NCI-H774 (cell line): ENCODE data around the gene CPD.
A peak's percentile ranks its signal among the peaks of the same experiment; 100 is the strongest.

ENCODE experiments used
- DNase-seq: peaks from one replicate; lab custom pipeline; 2025; lab: John Stamatoyannopoulos, UW

Gene CPD

DNA sequence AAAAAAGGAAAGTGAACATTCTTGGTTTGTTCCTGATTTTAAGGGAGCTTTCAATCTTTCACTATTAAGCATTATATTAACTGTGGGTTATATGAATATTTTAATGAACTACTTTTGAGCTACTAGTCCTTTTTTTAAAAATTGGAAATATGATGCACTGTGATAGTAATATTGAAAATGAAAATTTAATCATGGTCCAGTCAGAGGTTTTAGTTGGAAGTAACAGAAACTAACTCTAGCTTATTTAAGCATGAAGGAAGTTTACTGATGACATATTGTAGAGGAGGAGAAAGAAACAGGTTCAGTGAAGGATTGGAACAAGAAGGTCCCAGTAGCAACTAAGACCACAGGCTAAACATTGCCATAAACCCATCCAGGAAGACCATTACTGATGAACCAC, 24.0 kb upstream of the CPD start:
- DNase-seq: no peak

DNA sequence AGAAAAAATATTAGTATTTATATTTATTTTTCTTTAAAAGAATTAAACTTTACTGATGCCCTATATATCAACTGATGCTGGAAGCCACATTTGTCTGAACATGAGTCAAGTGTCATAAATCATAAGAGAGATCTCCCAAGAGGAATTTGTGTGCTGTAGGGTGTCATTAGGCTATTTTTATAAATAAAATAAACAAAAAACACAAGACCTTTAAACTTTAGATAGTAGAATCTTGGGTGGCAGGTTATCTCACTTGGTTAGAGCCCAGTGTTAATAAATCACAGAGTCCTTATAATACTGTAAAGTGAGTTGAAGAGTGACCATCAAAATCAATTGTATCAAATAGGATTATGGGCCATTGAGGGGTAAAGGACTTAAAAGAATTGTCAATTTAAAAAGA, 21.3 kb upstream of the CPD start:
- DNase-seq: no peak

DNA sequence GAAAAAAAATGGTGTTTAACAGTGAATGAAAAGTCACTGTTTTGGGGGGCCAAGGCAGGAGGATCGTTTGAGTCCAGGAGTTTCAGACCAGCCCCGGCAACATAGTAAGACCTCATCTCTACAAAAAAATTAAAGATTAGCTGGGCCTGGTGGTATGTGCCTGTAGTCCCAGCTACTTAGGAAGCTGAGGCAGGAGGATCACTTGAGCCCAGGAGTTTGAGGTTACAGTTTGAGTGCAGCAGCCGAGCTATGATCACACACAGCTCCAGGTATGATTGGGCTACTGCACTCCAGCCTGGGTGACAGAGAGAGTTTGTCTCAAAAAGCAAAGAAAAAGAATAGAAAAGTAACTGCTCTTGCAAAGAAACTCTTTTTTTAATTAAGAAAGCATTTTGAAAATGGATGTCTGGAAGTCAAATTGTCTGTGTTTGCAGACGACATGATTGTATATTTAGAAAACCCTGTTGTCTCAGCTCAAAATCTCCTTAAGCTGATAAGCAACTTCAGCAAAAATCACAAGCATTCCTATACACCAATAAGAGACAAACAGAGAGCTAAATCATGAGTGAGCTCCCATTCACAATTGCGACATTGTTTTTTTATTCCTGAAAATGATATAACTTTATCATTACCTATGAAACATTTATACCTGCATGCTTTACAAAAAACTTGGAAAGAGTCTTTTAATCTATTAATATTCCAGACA, 20.5 kb upstream of the CPD start:
- no peak for DNase-seq

DNA sequence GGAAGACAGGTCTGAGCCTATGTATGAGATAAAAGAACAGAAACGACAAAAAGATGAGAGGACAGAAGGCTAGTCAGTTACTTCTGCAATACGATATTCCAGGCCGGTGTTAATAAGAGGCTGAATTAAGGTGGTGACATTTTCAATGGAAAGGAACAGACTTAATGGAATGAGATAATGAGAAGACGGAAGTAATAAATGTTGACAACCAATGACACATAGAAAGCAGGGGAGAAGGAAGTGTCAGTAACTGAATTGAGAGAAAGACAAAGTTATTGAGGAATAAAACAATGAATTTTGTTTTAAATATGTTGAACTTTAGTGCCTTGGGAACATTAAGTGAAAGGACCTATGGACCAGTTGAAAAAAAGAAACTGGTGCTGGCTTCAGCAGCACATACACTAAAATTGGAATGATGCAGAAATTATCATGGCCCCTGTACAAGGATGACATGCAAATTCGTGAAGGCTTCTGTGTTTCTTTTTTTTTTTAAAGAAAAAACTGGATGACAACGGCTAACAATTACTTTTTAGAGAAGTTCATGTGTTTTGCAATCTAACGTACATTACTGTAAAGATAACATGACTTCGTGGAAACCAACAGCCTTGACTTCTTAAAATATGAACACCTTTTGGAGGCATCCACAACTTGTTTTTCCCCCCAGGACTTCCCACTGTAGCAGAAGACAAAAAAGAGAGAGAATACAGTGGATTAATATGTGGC, 18.5 kb upstream of the CPD start:
- no peak for DNase-seq

DNA sequence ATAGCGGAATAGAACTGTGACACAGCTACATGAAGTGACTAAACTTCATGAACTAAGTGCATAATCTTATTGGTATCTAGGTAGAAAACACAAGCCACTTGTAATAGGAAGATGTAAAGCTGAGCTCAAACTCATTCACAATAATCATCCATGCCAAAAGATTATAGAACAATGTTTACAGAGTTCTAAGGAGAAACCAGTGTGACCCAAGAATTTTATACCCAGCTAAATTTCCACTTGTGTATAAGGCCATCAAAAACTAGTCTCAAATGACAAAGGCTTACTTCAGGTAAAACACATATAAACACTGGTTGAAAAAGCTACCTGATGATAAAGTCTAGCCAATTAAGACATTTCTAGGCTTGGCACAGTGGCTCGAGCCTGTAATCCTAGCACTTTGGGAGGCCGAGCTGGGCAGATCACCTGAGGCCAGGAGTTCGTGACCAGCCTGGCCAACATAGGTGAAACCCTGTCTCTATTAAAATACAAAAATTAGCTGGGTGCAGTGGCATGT, 16.9 kb upstream of the CPD start:
- DNase-seq: no peak

DNA sequence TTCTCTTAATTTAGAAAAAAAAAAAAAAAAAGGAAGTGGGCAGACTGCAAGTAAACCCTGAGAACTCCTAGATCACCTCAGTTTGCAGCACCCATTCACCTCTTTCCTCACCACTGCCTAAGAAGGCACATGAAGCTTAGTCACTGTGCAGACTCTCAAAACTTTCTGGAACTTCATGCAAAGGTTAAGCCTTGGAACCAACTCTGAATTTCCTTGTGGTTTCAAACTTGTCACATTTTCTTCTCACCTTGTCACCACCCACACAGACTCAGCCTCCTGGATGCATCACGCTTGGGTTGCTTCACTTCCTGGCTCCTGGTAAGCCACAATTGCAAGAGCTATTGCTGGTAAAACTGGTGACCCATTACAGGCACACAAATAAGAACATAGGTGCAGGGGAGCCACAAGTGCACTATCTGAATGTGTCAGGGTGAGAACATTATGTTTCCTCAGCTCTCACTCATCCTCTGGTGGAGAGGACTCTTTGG, 15.0 kb upstream of the CPD start:
- DNase-seq: no peak

DNA sequence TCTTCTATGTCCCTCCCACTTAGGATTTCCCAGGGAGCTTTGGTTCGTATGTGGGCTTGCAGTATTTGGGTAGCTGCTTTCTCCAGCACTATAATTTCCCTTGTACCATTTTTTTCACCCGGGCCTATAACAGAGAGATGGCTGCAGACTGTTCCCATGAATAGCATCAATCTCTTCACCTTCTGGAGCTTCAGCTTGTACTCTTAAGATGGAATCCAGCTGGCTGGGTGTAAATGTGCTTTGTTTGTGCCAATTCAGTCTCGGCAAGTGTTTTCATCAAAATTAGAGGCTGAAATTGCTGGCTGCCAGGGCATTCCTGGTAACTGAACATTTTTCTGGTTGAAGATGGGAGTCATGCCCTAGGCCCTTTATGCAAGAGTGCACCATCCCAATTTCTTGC, 12.2 kb upstream of the CPD start:
- DNase-seq: no peak

DNA sequence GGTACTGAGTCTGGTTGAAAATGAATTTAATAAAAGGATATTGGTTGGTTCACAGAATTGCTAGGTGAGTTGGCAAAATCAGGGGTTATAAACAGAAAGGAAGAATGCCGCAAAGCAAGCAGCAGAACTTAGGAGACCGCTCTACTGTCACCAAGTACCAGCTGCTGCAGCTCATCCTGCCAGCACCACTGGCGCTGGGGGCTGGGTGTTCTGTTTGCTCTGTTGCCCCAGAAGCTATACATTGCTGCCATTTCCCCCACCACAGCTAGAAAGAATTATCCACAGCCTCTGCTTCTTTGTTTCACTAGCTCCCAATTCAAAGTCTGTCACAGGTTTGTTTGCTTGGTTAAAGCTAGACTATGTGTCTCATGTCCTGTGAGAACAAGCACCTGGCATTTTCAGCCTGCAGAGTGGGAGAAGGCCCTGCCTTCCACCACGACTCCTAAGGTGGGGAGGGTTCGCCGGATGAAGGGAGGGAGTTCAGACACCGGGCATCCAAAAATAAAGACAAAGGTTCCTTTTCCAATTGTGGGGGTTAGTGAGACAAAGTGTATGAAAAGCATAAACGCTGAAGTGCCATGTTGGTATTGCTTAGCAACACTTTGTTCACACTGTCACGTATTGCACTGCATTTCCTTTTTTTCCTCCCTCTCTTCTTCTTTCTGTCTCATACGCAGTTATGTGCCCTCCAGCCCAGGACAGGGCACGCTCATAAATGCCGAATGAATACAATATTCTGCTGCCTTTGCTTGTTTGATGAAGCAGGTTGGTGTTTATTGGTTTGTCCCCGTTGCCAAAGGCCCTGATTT, 9.6 kb upstream of the CPD start:
- peak; percentile 60 for DNase-seq

DNA sequence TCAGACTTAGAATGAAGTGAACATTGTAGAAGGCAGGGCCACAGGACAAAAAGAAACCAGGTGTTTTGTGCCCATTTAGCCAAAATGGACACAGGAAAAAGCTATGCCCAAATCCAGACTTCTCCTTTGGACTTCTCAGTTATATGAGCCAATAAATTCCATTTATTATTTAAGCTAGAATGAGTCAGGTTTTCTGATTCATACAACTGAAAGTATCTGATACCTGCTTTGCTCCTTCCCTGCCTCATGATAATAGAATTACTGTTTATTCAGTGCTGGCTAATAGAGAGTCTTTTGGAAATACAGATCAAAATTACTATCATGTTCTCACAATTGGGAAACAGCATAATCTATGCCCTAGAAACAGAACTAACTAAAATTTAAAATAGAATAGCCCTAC, 8.7 kb upstream of the CPD start:
- DNase-seq: peak; percentile 14

DNA sequence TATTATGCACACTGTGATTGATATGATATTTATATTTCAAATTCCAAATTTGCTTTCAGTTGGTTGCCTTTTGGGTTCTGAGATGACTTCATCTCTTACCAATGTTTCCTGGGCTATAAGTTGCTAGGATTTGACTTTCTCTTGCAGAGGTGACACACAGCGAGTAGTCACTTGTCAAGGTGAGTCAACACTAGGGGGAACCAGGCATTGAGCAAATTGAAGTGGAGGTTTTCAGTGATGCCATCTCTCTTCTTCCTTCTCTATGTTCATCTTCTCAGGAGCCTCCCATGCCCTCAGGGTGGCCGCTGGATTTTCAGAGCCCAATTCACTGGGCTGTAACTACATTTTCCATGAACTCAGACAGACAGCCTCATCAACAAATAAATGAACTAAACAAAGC, 6.0 kb upstream of the CPD start:
- no peak for DNase-seq

DNA sequence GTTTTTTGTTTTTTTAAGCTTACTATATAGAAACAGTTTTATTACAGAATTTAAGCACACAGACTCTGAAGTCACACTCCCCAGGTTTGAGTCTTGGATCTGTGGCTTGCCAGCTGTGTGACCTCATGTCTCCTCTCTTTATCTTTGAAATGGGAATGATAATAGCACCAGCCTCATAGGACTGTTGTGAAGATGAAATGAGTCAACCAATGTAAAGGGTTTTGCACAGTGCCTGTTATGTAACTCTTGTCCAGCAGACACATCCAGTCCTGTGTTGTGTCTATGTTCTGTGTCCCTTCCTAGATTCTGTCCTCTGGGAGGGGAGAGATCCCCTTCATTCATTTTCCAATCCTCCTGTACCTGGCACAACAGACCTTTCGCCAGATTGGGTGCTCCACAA, 3.1 kb upstream of the CPD start:
- peak; percentile 14 for DNase-seq

DNA sequence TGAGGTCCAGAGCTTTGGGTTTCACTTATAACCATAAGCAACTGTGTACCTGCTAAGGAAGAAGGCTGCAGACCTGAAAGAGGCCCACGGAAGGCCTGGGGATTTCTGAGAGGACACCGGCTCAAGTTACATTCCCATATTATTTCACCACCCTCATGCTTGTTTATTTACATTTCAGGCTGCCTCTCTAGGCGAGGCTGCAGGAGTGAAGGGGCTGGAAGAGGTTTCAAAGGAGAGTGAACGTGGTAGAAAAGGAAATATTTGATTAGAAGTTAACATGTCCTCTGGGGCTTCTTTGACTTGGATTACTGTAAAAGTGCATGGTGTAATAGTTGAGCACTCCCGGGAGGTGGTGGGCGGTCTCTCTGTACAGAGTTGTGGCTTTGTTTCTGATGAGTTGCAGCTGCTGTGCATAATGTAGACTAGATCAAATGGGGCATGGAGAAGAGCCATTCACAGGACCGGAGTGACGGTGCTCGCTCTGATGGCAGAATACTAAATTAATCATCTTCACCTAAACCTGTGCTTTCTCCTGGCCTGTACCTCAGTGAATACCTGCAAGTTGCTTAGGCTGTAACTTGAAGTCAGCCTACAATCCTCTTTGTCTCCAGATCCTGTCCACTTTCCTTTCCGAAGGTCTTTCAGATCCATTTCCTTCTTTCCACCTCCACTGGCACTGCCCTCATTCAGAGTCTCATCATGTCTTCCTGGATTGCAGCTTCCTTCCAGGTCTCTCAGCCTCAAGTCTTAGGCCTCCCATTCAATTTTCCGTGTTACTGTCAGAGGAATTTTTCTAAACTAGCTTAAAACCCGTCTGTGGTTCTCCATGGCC, 1.9 kb upstream of the CPD start:
- peak; percentile 70 for DNase-seq

DNA sequence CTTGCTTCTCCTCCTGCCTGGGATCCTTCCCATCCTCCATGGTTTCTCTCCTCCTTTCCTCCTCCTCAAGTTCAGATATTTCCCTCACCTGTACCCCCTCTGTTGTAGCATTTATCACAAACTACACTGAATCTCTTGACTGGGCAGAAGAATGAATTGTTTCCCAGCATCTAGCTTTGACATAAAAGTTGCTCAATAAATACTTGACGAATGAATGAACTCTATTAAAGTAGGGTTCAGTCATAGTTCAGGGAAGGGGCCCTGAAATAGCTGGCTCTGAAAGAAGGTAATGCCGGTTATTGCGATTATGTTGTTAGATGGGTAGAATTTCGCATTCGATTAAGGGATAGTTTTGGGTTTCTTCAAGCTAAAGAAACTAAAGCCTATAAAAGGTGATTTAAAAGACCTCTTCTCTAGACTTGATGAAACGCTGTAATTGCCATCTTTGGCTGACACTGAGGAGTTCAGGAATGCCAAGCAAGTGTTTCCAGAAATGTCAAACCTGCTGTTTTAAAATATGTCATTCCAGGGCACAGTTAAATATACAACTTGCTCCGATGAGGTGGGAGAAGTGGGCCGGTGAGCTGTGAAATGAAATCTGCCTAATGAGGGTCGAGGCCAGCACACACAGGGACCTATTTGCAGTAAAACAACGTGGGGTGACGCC, 1.0 kb upstream of the CPD start:
- DNase-seq: no peak

DNA sequence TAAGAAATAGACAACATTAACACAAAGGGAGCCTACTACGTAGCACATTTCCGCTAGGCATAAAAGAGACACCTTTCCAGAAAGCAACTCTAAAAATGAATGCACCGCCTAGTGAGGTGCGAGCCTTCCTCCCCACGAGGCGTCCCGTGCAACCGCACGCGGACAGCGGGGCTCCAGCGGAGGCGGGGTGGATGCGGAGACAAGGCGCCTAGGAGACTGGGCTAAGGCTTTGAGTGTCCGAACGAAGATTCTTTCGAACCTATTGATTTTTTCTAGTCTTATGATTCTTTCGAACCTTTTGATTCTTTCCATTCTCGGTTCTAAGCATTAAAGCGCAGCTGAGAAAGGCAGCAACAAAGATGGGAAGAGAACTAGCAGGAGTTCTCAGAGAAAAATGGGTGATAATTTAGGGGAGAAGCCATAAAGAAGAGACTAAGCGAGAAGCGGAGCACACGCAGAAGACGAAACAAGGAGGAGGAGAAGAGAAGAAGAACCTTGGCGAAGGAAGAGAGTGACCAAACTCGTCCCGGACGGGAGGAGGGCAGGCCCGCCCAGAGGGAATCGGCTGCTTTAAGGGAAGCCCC, 394 bp upstream of the CPD start:
- no peak for DNase-seq

DNA sequence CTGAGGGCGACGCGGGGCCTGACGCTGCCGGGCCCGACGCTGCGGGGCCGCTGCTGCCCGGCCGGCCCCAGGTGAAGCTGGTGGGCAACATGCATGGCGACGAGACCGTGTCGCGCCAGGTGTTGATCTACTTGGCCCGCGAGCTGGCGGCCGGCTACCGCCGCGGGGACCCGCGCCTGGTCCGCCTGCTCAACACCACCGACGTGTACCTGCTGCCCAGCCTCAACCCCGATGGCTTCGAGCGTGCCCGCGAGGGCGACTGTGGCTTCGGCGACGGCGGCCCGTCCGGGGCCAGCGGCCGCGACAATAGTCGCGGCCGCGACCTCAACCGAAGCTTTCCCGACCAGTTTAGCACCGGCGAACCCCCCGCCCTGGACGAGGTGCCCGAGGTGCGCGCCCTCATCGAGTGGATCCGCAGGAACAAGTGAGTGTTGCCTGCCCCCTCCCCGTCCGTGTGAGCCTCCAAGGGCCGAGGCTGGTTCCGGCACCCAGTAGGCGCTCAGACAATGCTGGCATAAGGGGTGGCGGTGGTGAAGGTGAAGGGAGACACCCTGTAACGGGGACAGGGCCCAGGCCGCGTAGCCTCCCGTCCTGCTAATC, 676 bp downstream of the CPD start:
- peak; percentile 17 for DNase-seq

DNA sequence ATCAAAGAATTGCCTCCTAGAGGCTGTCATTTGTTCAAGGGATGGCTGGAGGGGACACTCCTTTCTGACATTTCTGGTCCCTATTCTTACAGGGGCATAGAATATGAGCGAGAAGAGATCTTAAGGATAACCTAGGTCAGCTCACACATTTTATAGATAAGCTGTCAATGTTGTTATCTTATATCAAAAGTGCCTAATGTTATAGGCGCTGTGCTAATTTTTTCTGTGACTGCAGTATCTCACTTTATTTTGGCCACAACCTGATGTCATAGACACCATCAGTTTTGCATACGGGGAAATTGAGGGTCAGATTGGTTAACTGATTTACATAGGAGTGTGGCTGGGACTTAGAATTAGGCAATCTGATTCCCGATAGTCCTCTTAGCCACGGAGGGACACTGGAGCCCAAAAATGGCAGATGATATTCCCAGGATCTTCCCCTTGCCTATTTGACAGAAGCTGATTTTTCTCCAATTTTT, 1.2 kb downstream of the CPD start:
- no peak for DNase-seq

DNA sequence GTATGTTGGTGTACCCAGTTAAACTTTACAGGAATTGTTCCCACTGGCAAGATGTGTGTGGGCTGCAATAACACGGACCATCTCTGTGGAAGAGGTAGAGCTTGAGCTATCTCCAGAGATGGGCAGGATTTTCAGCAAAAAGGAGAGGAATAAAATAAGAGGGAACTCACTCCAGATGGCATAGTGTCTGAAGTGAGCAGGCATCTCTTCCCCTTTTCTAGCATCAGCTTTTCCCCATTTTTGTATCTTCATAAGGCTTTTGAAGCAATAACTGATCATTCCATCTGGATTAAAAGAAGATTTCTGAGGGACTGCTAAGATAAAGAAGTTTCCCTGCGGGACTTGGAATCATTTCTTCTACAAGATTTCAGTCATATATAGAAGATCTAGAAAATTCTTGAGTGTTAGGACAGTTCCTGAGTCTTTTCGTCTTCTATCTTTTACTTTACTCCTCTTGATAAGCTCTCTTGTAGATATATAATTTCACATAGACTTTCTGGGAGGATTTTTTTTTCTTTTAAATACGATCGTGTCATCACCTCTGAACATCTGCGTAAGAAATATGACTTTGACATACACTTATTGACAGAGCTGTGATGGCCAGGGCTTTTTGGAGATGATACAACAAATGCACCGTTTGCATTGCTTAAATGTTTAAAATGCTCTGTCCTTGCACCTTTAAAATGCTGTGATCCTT, 2.1 kb downstream of the CPD start:
- no peak for DNase-seq

DNA sequence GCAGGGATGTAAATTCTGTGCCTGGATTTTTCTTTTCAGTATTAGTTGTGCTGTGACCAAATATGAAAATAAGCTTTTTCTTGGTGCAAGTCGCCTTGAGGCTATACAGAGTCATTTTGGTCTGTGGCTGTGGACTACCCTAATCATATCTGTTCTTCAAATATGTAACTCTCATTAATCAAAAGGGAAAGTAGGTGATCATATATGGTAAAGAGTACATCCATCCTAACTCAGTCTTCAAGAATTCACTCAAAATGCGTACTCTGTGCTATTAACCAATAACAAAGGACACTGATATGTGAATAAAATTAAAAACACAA, 2.6 kb downstream of the CPD start:
- DNase-seq: no peak

DNA sequence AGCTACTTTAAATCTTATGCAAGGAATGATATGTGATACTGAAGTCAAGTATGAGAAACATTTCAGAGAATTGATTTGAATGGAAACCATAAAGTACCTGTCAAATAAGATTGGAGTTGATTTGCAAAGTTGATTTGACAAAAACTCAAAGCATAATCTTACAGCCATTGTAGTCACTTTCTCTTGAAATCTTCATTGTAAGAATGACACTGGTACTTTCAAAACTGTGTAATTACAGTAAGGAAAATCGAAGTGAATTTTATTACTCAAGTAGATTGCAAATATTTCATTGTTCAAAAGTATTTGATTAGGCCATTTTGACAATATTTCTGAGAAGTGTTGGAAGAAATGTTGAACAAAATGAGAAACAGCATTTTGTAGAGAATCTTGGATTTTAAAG, 3.6 kb downstream of the CPD start:
- no peak for DNase-seq
